ENCODE measurements around the gene DDX20. TPM values are rescaled to one million over a fixed set of nuclear protein-coding genes. Genes with fewer than 3 reads are reported as not detected.
A peak's percentile ranks its signal among the peaks of the same experiment; 100 is the strongest.

Gene DDX20
- total and polyA plus RNA-seq, 2 experiments from 2014 or later: 11.5 to 24.2 TPM

- no peak for DNase-seq
- in situ Hi-C loops (cut with MboI): no loop called here
- no peaks in the 10 kb centered on the region for H3K9me2 ChIP-seq (ENCODE audit: insufficient read depth)
- no peaks in the 10 kb centered on the region for H3F3A ChIP-seq (ENCODE audit: insufficient read depth)
- H3K27ac ChIP-seq: no peak overlapping the region
- TF ChIP-seq EZH2phosphoT487 (IDR thresholded peaks at IDR 0.05; ENCODE audit: insufficient read depth, low read depth) (no peak), EZH2 (IDR thresholded peaks at IDR 0.05; ENCODE audit: insufficient read depth, poor library complexity, severe bottlenecking) (no peak)
- H3K9me3 ChIP-seq (ENCODE audit: low read depth): no peaks in the 10 kb centered on the region
- no peak overlapping the region for H3K4me2 ChIP-seq (ENCODE audit: unreplicated experiment)
- no peaks in the 10 kb centered on the region for H3K36me3 ChIP-seq (ENCODE audit: low read depth)
- 64 to 69% methylated on average over 4 of the region's 4 CpGs for WGBS, 2 experiments (ENCODE audit: low coverage in 1 of 2, low lambda C conversion rate in 2 of 2, missing lambda C conversion rate in 2 of 2)
- no peaks in the 10 kb centered on the region for H3K79me2 ChIP-seq (ENCODE audit: insufficient read depth)
- no peaks in the 10 kb centered on the region; the same call in 1 of the 2 replicates for H3K27me3 ChIP-seq (replicated peaks; ENCODE audit: insufficient read depth)
- H3K4me1 ChIP-seq (ENCODE audit: insufficient read depth): no peaks in the 10 kb centered on the region
- no peaks in the 10 kb centered on the region for H4K20me1 ChIP-seq (ENCODE audit: insufficient read depth)
- no peak overlapping the region for H3K9ac ChIP-seq
- H2AFZ ChIP-seq: no peak overlapping the region
- no peak overlapping the region for H3K4me3 ChIP-seq
These were observed 28.7 kb downstream of the DDX20 start for GRCh38 chr1:111784273-111784901.

- Histone ChIP-seq H3K36me3 (ENCODE audit: low read depth) (no peaks in the 10 kb centered on the region), H4K20me1 (ENCODE audit: insufficient read depth) (no peaks in the 10 kb centered on the region), H3K9ac (no peak overlapping the region), H3K9me3 (ENCODE audit: low read depth) (no peaks in the 10 kb centered on the region), H2AFZ (no peak overlapping the region), H3K4me2 (ENCODE audit: unreplicated experiment) (no peak overlapping the region), H3F3A (ENCODE audit: insufficient read depth) (no peaks in the 10 kb centered on the region), H3K27ac (no peak overlapping the region), H3K79me2 (ENCODE audit: insufficient read depth) (no peaks in the 10 kb centered on the region), H3K4me3 (no peak overlapping the region), H3K9me2 (ENCODE audit: insufficient read depth) (no peaks in the 10 kb centered on the region), H3K4me1 (ENCODE audit: insufficient read depth) (no peaks in the 10 kb centered on the region), H3K27me3 (replicated peaks; ENCODE audit: insufficient read depth) (peaks cover 9% of the 10 kb centered on the region)
- TF ChIP-seq EZH2 (IDR thresholded peaks at IDR 0.05; ENCODE audit: insufficient read depth, poor library complexity, severe bottlenecking) (no peak), EZH2phosphoT487 (IDR thresholded peaks at IDR 0.05; ENCODE audit: insufficient read depth, low read depth) (no peak)
- in situ Hi-C loops (cut with MboI): no loop called here
- no peak for DNase-seq
- 75 to 81% methylated on average over 9 of the region's 9 CpGs for WGBS, 2 experiments (ENCODE audit: low coverage in 1 of 2, low lambda C conversion rate in 2 of 2, missing lambda C conversion rate in 2 of 2)
These were observed 31.0 kb downstream of the DDX20 start for GRCh38 chr1:111786669-111787207.

GRCh38 chr1:111789142-111789541 is 33.4 kb downstream of the DDX20 start:
- no peak for TF ChIP-seq EZH2phosphoT487 (IDR thresholded peaks at IDR 0.05; ENCODE audit: insufficient read depth, low read depth)
- no peak for TF ChIP-seq EZH2 (IDR thresholded peaks at IDR 0.05; ENCODE audit: insufficient read depth, poor library complexity, severe bottlenecking)
- H3K9ac ChIP-seq: no peak overlapping the region
- no peaks in the 10 kb centered on the region for H4K20me1 ChIP-seq (ENCODE audit: insufficient read depth)
- no peaks in the 10 kb centered on the region for H3K79me2 ChIP-seq (ENCODE audit: insufficient read depth)
- in situ Hi-C loops (cut with MboI): no loop called here
- peaks cover 17% of the 10 kb centered on the region for H3K27me3 ChIP-seq (replicated peaks; ENCODE audit: insufficient read depth)
- no peak overlapping the region for H3K4me3 ChIP-seq
- H3K9me3 ChIP-seq (ENCODE audit: low read depth): no peaks in the 10 kb centered on the region
- H3K36me3 ChIP-seq (ENCODE audit: low read depth): no peaks in the 10 kb centered on the region
- H3K4me1 ChIP-seq (ENCODE audit: insufficient read depth): no peaks in the 10 kb centered on the region
- H3K27ac ChIP-seq: peak overlapping the region; percentile 12; the same call in 1 of the 2 replicates
- H3F3A ChIP-seq (ENCODE audit: insufficient read depth): no peaks in the 10 kb centered on the region
- no peak overlapping the region for H2AFZ ChIP-seq
- peak; percentile 56 for DNase-seq
- 17 to 20% methylated on average over 5 of the region's 5 CpGs for WGBS, 2 experiments (ENCODE audit: low coverage in 1 of 2, low lambda C conversion rate in 2 of 2, missing lambda C conversion rate in 2 of 2)
- H3K4me2 ChIP-seq (ENCODE audit: unreplicated experiment): no peak overlapping the region
- no peaks in the 10 kb centered on the region for H3K9me2 ChIP-seq (ENCODE audit: insufficient read depth)

- 63 to 76% methylated on average over 2 of the region's 2 CpGs for WGBS, 2 experiments (ENCODE audit: low coverage in 1 of 2, low lambda C conversion rate in 2 of 2, missing lambda C conversion rate in 2 of 2)
- Histone ChIP-seq H3K27me3 (replicated peaks; ENCODE audit: insufficient read depth) (peaks cover 17% of the 10 kb centered on the region), H3K9me2 (ENCODE audit: insufficient read depth) (no peaks in the 10 kb centered on the region), H3K4me3 (no peak overlapping the region), H3K4me2 (ENCODE audit: unreplicated experiment) (no peak overlapping the region), H2AFZ (no peak overlapping the region), H3K9me3 (ENCODE audit: low read depth) (no peaks in the 10 kb centered on the region), H3K4me1 (ENCODE audit: insufficient read depth) (no peaks in the 10 kb centered on the region), H4K20me1 (ENCODE audit: insufficient read depth) (no peaks in the 10 kb centered on the region), H3K9ac (no peak overlapping the region), H3K79me2 (ENCODE audit: insufficient read depth) (no peaks in the 10 kb centered on the region), H3K27ac (peak overlapping the region; percentile 12; the same call in 1 of the 2 replicates), H3K36me3 (ENCODE audit: low read depth) (no peaks in the 10 kb centered on the region), H3F3A (ENCODE audit: insufficient read depth) (no peaks in the 10 kb centered on the region)
- DNase-seq: peak; percentile 49
- TF ChIP-seq EZH2 (IDR thresholded peaks at IDR 0.05; ENCODE audit: insufficient read depth, poor library complexity, severe bottlenecking) (no peak), EZH2phosphoT487 (IDR thresholded peaks at IDR 0.05; ENCODE audit: insufficient read depth, low read depth) (no peak)
- in situ Hi-C loops (cut with MboI): no loop called here
These were observed 34.1 kb downstream of the DDX20 start for GRCh38 chr1:111789666-111790316.
